Smooth muscle cell (in vitro differentiated cells): ENCODE results near the gene CA12. TPM values are rescaled to one million over a fixed set of nuclear protein-coding genes. Genes with fewer than 3 reads are reported as not detected.

Source experiments
- DNase-seq: peaks from one replicate; lab custom pipeline; 2025; ENCODE audit not compliant: unreplicated experiment; lab: John Stamatoyannopoulos, UW
- H2AFZ ChIP-seq: fragments of 200-600 bp; sonication (generic); 2 replicates; pipeline ENCODE4 v1.6.0; 2016; ENCODE audit warnings: antibody characterized with exemption, low read depth, mild to moderate bottlenecking
- H3F3A ChIP-seq: fragments of 200-600 bp; sonication (generic); 2 replicates; pipeline ENCODE4 v1.6.0; 2017; ENCODE audit warnings: antibody characterized with exemption, low read depth
- H3K27ac ChIP-seq: fragments of 200-600 bp; sonication (generic); 2 replicates; pipeline ENCODE4 v1.5.1; 2016; ENCODE audit warnings: low read depth, mild to moderate bottlenecking
- H3K27me3 ChIP-seq: fragments of 200-600 bp; sonication (generic); 2 replicates; pipeline ENCODE4 v1.6.1; 2016; ENCODE audit warnings: low read depth, mild to moderate bottlenecking
- H3K36me3 ChIP-seq: fragments of 200-600 bp; sonication (generic); 2 replicates; pipeline ENCODE4 v1.5.1; 2016; ENCODE audit warnings: low read depth
- H3K4me1 ChIP-seq: fragments of 200-600 bp; sonication (generic); 2 replicates; pipeline ENCODE4 v1.5.1; 2016; ENCODE audit warnings: low read depth
- H3K4me2 ChIP-seq: fragments of 200-600 bp; sonication (generic); 2 replicates; pipeline ENCODE4 v1.6.0; 2016; ENCODE audit warnings: mild to moderate bottlenecking
- H3K4me3 ChIP-seq: fragments of 200-600 bp; sonication (generic); 2 replicates; pipeline ENCODE4 v1.5.1; 2016; ENCODE audit warnings: mild to moderate bottlenecking
- H3K79me2 ChIP-seq: fragments of 200-600 bp; sonication (generic); 2 replicates; pipeline ENCODE4 v1.6.0; 2016; ENCODE audit warnings: low read depth, mild to moderate bottlenecking
- H3K9ac ChIP-seq: fragments of 200-600 bp; sonication (generic); 2 replicates; pipeline ENCODE4 v1.6.0; 2016; ENCODE audit warnings: low read depth
- H3K9me3 ChIP-seq: fragments of 200-600 bp; sonication (generic); replicated peaks from 2 replicates; pipeline ENCODE4 v1.5.1; 2016; ENCODE audit warnings: low read depth
- H4K20me1 ChIP-seq: fragments of 200-600 bp; sonication (generic); 2 replicates; pipeline ENCODE4 v1.6.0; 2016; ENCODE audit warnings: low read depth
- WGBS: methylation state at CpG from one replicate; pipeline ENCODE4 v1.1.7; 2016; ENCODE audit warnings: low lambda C conversion rate; 5-methylcytosine and 5-hydroxymethylcytosine counted together
- polyA plus RNA-seq: library from polyadenylated mRNA; unstranded; fragments of >200 nt; fragmentation: Nextera tagmentation; extraction: Ambion mirVana; gene quantifications from 2 replicates; pipeline ENCODE4 v1.2.1, GENCODE V29; 2016
- total RNA-seq: library from RNA; depleted of rRNA; stranded (reverse); fragments of >200 nt; gene quantifications from 2 replicates; pipeline ENCODE4 v1.2.3, GENCODE V29; 2014
- TF ChIP-seq, protein P1 (sequence below): fragments of 200-600 bp; sonication (generic); IDR thresholded peaks from 2 replicates; pipeline ENCODE4 v1.5.1; 2017; ENCODE audit warnings: borderline replicate concordance, mild to moderate bottlenecking, antibody characterized with exemption; ENCODE audit not compliant: insufficient read depth, poor library complexity, severe bottlenecking

CA12 gene
- total and polyA plus RNA-seq, 2 experiments from 2014 or later = 13.5 to 14.0 TPM

DNA sequence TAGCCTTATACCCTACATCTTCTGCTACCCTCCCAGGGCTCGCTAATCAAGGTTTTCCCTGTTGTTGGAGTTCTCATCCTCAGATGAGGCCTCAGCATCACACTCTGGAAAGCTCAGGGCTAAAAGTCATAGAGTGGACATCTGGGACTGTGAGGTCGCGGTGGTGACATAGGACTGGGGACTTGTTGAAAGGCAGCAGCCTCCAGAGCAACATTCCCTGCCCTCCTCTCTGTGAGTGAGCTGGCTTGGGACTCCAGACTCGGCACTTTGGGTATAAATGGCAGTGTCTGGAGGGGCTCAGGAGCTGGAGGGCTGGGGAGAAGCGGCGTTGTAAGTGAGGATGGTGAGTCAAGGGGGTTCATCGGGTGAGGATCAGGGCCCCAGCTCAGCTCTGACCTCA lies 2.7 kb downstream of the CA12 start:
- Histone ChIP-seq H4K20me1 (no peaks in the 10 kb centered on the region), H3K79me2 (no peaks in the 10 kb centered on the region), H3F3A (peaks cover 9% of the 10 kb centered on the region), H2AFZ (no peak overlapping the region), H3K4me1 (peaks cover 10% of the 10 kb centered on the region), H3K4me2 (no peak overlapping the region), H3K36me3 (no peaks in the 10 kb centered on the region), H3K9me3 (no peaks in the 10 kb centered on the region), H3K9ac (no peak overlapping the region), H3K27ac (no peak overlapping the region), H3K4me3 (no peak overlapping the region), H3K27me3 (peaks cover 7% of the 10 kb centered on the region)
- 89% methylated on average over 7 of the region's 7 CpGs for WGBS
- DNase-seq = no peak
- TF ChIP-seq, protein P1, sequence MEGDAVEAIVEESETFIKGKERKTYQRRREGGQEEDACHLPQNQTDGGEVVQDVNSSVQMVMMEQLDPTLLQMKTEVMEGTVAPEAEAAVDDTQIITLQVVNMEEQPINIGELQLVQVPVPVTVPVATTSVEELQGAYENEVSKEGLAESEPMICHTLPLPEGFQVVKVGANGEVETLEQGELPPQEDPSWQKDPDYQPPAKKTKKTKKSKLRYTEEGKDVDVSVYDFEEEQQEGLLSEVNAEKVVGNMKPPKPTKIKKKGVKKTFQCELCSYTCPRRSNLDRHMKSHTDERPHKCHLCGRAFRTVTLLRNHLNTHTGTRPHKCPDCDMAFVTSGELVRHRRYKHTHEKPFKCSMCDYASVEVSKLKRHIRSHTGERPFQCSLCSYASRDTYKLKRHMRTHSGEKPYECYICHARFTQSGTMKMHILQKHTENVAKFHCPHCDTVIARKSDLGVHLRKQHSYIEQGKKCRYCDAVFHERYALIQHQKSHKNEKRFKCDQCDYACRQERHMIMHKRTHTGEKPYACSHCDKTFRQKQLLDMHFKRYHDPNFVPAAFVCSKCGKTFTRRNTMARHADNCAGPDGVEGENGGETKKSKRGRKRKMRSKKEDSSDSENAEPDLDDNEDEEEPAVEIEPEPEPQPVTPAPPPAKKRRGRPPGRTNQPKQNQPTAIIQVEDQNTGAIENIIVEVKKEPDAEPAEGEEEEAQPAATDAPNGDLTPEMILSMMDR = no peak

DNA sequence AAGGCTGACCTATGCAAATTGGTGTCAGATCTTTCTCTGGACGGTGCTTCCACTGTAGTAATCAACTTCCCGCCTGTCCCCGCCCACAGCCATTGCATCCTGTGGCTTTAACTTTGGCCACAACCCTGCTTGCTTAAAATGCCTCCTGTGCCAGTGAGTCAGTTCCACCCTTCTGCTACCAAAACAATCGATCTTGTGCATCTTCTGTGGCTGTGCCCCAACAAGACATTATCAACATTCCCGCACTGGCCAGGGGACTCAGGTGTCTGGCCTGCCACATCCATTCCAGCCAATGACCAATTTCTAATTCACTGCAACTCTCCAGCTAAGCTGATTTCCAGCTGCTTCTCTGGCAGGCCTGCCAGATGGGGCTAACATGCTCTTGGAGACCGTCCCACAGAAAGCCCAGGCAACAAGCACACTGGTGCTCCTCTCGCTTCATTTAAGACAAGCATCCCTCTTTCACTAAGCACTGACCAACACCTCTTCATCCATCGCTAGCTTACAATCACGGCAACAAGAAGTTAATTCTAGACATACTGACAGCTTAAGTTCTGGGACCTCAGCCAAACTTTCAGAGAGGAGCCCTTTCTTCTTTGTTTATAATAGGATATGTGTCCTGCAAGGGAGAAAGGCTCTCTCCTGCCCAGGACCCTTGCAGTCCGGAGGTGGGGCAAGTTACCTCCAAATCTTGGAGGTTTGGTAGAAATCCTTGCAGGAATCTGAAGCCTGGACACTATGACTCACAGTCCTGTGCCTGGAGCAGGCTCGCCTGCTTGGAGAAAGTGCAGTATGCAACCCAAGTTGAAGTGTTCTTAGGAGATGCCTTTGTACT lies 6.7 kb downstream of the CA12 start:
- no peaks in the 10 kb centered on the region for H3K79me2 ChIP-seq
- peaks cover 9% of the 10 kb centered on the region for H3F3A ChIP-seq
- no peak overlapping the region for H3K9ac ChIP-seq
- no peaks in the 10 kb centered on the region for H3K9me3 ChIP-seq
- TF ChIP-seq, protein P1 = no peak
- H3K27me3 ChIP-seq = peaks cover 2% of the 10 kb centered on the region
- no peak overlapping the region for H3K4me3 ChIP-seq
- no peaks in the 10 kb centered on the region for H4K20me1 ChIP-seq
- peak overlapping the region; percentile 73 for H3K27ac ChIP-seq
- H3K4me2 ChIP-seq = peak overlapping the region; percentile 63
- H3K4me1 ChIP-seq = peaks cover 10% of the 10 kb centered on the region
- WGBS = 37% methylated on average over 11 of the region's 11 CpGs
- H2AFZ ChIP-seq = no peak overlapping the region
- DNase-seq = no peak
- no peaks in the 10 kb centered on the region for H3K36me3 ChIP-seq

DNA sequence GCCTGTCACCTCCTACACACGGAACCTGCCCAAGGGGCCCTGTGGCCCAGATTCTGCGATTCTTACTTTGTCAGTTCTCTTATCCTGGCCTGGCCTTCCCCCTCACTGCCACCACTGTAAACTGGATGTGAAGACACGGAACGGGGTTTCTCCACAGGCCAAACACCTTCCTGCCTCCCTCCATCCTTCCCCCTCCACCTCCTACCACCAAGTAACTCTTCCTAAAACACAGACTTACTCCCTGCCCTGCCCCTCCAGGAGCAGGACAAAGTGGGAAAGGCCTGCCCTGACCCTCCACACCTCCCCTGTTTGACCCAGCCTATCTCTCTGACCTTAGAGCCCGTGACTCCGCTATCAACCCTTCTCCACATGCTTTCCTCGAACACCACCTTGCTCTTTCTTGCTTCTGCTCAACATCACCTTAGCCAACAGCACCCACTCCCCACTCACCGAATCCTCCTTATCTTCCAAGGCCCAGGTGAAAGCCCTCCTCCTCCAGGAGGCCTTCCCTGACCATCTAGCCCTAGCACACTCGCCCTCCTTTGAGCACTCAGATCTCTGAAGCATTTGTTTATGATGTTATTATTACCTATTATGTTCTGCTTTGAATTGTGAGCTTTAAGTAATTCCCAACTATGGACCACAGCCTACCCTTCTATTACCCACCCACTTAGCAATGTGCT lies 7.6 kb downstream of the CA12 start:
- Histone ChIP-seq H3K9me3 (no peaks in the 10 kb centered on the region), H3K9ac (no peak overlapping the region), H2AFZ (no peak overlapping the region), H3K4me2 (peak overlapping the region; percentile 63), H3K4me1 (peaks cover 10% of the 10 kb centered on the region), H3K36me3 (no peaks in the 10 kb centered on the region), H3K4me3 (no peak overlapping the region), H3K27me3 (no peaks in the 10 kb centered on the region), H4K20me1 (no peaks in the 10 kb centered on the region), H3K79me2 (no peaks in the 10 kb centered on the region), H3K27ac (peak overlapping the region; percentile 70), H3F3A (peaks cover 9% of the 10 kb centered on the region)
- WGBS = 93% methylated on average over 9 of the region's 9 CpGs
- no peak for DNase-seq
- TF ChIP-seq, protein P1 = no peak
